Activated CD4-positive, alpha-beta memory T cell treated with anti-CD3 and anti-CD28 coated beads for 36 hours (primary cell): ENCODE results near the gene ARHGEF12. TPM values are rescaled to one million over a fixed set of nuclear protein-coding genes. Genes with fewer than 3 reads are reported as not detected.

Experiments used
- CTCF ChIA-PET: fragments of 350-600 bp; sonication (Branson Sonifier 250); formaldehyde crosslinking; loops from one replicate; lab custom pipeline; 2021; ENCODE audit warnings: antibody characterized with exemption, inconsistent platforms; lab: Charles Lee
- POLR2A ChIA-PET: fragments of 350-600 bp; sonication (Branson Sonifier 250); formaldehyde crosslinking; loops from one replicate; lab custom pipeline; 2021; ENCODE audit warnings: antibody characterized with exemption; lab: Charles Lee
- DNase-seq: peaks from one replicate; pipeline ENCODE4 v3.0.0-alpha.2; 2020
- H3K27ac Mint-ChIP-seq: one replicate; pipeline ENCODE4 v1.8.0; 2021; ENCODE audit warnings: mixed read lengths
- H3K27me3 Mint-ChIP-seq: one replicate; pipeline ENCODE4 v1.8.0; 2021; ENCODE audit warnings: mixed read lengths
- H3K36me3 Mint-ChIP-seq: one replicate; pipeline ENCODE4 v1.8.0; 2021; ENCODE audit warnings: mixed read lengths
- H3K4me1 Mint-ChIP-seq: one replicate; pipeline ENCODE4 v1.8.0; 2021; ENCODE audit warnings: low read depth, mixed read lengths
- H3K4me3 Mint-ChIP-seq: one replicate; pipeline ENCODE4 v1.8.0; 2021; ENCODE audit warnings: mild to moderate bottlenecking, mixed read lengths
- H3K9me3 Mint-ChIP-seq: one replicate; pipeline ENCODE4 v1.8.0; 2021; ENCODE audit warnings: mixed read lengths
- intact Hi-C: fragments of 100-400 bp; cut with micrococcal nuclease; formaldehyde crosslinking; loops from one replicate; pipeline ENCODE4 v1.15.1; 2023
- total RNA-seq, 2 experiments: library from RNA; stranded (reverse); gene quantifications; one replicate each; pipeline ENCODE4 v1.2.3, GENCODE V29; 2021

Gene ARHGEF12, protein sequence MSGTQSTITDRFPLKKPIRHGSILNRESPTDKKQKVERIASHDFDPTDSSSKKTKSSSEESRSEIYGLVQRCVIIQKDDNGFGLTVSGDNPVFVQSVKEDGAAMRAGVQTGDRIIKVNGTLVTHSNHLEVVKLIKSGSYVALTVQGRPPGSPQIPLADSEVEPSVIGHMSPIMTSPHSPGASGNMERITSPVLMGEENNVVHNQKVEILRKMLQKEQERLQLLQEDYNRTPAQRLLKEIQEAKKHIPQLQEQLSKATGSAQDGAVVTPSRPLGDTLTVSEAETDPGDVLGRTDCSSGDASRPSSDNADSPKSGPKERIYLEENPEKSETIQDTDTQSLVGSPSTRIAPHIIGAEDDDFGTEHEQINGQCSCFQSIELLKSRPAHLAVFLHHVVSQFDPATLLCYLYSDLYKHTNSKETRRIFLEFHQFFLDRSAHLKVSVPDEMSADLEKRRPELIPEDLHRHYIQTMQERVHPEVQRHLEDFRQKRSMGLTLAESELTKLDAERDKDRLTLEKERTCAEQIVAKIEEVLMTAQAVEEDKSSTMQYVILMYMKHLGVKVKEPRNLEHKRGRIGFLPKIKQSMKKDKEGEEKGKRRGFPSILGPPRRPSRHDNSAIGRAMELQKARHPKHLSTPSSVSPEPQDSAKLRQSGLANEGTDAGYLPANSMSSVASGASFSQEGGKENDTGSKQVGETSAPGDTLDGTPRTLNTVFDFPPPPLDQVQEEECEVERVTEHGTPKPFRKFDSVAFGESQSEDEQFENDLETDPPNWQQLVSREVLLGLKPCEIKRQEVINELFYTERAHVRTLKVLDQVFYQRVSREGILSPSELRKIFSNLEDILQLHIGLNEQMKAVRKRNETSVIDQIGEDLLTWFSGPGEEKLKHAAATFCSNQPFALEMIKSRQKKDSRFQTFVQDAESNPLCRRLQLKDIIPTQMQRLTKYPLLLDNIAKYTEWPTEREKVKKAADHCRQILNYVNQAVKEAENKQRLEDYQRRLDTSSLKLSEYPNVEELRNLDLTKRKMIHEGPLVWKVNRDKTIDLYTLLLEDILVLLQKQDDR (N-terminal part only)
- total RNA-seq, result 10 to 100 TPM; 16.4 to 16.9 TPM

DNA sequence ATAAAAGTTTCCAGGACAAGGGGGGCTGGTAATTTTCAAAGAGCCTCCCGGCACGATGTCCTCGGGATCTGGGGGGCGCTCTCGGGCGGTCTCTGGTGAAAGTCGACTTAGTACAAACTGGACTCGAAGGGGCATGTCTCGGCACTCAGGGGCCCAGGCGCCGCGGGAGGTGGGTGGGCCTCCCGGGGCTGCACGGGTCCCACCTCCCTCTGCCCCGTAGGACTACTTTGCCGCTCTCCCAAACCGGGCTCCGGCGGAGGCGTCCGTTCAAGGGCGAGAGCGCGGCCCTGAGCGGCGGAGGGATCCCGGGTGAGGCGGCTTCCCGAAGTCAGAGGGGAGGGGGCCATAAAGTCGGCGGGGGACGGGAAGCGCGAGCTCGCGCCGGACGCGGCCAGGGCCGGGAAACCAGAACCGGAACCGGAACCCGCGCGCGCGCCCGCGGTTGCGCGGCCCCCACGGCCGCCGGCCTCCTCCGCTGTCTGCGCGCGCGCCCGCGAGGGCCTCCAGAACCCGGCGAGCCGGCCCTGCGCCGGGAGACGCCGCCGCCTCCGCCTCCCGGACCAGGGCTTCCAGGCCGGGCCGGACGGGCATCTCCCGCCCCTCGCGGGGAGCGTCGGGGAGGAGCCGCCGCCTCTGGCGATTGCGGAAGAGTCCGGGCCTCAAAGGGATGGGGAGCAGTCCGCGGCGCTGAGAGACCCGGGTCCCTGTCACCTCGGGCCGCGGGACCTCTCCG lies at the start of gene ARHGEF12:
ARHGEF12 (plus strand) TSS at position 506 of the 733 bp plus-strand sequence. CDS start 831 bp downstream, outside the sequence.
- ChIA-PET CTCF (interaction anchor here (0.9 to 2.9 kb wide), 12 partner anchors 9 to 350 kb away, joined by 3 to 31 read pairs (median 4); partner anchors contain the start of gene GRIK4), POLR2A (no interaction called here)
- Mint-ChIP-seq H3K27me3 (peaks cover 37% of the 10 kb centered on the region), H3K9me3 (no peaks in the 10 kb centered on the region), H3K27ac (no peak within 1 kb of the TSS), H3K36me3 (peaks cover 8% of the 10 kb centered on the region), H3K4me1 (peaks cover 34% of the 10 kb centered on the region), H3K4me3 (peak within 1 kb of the TSS; percentile 88)
- peak; percentile 88 for DNase-seq
- intact Hi-C loops, result loop anchor here (1.0 to 10.0 kb wide), 6 partner anchors 8 to 859 kb away; no protein-coding TSS in a partner anchor

- Mint-ChIP-seq H3K4me3 (no peak overlapping the region), H3K9me3 (no peaks in the 10 kb centered on the region), H3K4me1 (no peaks in the 10 kb centered on the region)
Measured at GRCh38 chr11:120288021-120288420, 48.2 kb upstream of the ARHGEF12 start.

DNA sequence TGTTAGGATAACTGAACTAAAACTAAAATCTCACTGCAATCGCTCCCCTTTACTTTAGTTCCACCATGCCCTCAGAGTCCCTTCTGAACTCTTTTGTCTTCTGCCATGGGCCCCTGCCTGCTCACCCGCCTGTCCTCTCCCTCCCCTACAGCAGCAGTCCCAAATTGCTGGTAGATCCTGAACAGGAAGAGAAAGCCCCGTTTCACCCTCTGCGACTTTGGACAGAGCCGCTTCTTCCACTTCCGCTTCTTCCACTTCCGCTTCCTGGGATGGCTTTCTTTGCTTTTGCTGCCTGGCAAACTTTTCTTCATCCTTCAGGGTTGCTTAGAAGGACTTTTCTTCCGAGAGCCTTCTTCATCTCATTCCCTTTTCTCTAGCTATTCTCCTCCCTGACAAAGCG lies 46.8 kb upstream of the ARHGEF12 start:
- Mint-ChIP-seq H3K9me3 (no peaks in the 10 kb centered on the region), H3K4me3 (no peak overlapping the region), H3K4me1 (no peaks in the 10 kb centered on the region), H3K27me3 (peaks cover 19% of the 10 kb centered on the region), H3K36me3 (no peaks in the 10 kb centered on the region), H3K27ac (no peak overlapping the region)
- intact Hi-C loops, result no loop called here
- ChIA-PET CTCF (no interaction called here), POLR2A (no interaction called here)
- DNase-seq, result no peak

More at GRCh38 chr11:120288021-120288420, 48.2 kb upstream of the ARHGEF12 start:
- intact Hi-C loops, result no loop called here
- no peak for DNase-seq
- POLR2A ChIA-PET, result no interaction called here
- no peaks in the 10 kb centered on the region for H3K36me3 Mint-ChIP-seq
- H3K27ac Mint-ChIP-seq, result no peak overlapping the region
- CTCF ChIA-PET, result no interaction called here
- H3K27me3 Mint-ChIP-seq, result peaks cover 9% of the 10 kb centered on the region

GRCh38 chr11:120290956-120291355 lies 45.3 kb upstream of the ARHGEF12 start:
- Mint-ChIP-seq H3K4me3 (no peak overlapping the region), H3K27me3 (peaks cover 27% of the 10 kb centered on the region), H3K4me1 (no peaks in the 10 kb centered on the region), H3K27ac (no peak overlapping the region), H3K36me3 (no peaks in the 10 kb centered on the region), H3K9me3 (no peaks in the 10 kb centered on the region)
- ChIA-PET CTCF (interaction anchor here (1.5 to 1.8 kb wide), 2 partner anchors 9 to 55 kb away, joined by 5 to 6 read pairs; no protein-coding TSS in a partner anchor), POLR2A (no interaction called here)
- intact Hi-C loops, result no loop called here
- DNase-seq, result no peak

GRCh38 chr11:120293038-120293800 lies 43.0 kb upstream of the ARHGEF12 start:
- Mint-ChIP-seq H3K4me1 (no peaks in the 10 kb centered on the region), H3K9me3 (no peaks in the 10 kb centered on the region), H3K27me3 (peaks cover 36% of the 10 kb centered on the region), H3K27ac (no peak overlapping the region), H3K4me3 (no peak overlapping the region), H3K36me3 (no peaks in the 10 kb centered on the region)
- CTCF ChIA-PET, result no interaction called here
- POLR2A ChIA-PET, result no interaction called here
- DNase-seq, result no peak
- intact Hi-C loops, result no loop called here

DNA sequence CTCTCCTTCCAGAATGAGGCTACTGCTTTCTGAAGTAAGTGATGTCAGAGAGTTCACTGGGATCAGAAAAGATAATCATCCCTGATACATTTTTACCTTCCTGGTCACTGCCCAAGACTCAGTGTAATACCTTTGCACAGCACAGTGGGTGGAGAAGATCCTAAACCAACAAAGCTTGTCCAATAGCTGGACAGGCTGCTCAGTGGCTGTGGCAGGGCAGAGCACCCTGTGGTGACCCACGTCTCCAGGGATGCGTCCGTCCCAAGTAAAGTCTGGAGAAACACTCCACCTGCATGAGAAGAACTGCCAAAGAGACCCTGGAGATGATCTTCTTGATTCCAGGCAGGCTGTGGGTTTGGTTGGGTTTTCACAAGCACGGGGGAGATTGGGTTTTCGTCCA lies 42.1 kb upstream of the ARHGEF12 start:
- POLR2A ChIA-PET, result no interaction called here
- no peak overlapping the region for H3K27ac Mint-ChIP-seq
- peaks cover 37% of the 10 kb centered on the region for H3K27me3 Mint-ChIP-seq
- H3K9me3 Mint-ChIP-seq, result no peaks in the 10 kb centered on the region
- CTCF ChIA-PET, result interaction anchor here (0.6 to 1.4 kb wide), 3 partner anchors 9 to 60 kb away, joined by 3 read pairs; no protein-coding TSS in a partner anchor
- intact Hi-C loops, result no loop called here
- no peak for DNase-seq
- H3K4me1 Mint-ChIP-seq, result no peaks in the 10 kb centered on the region
- no peaks in the 10 kb centered on the region for H3K36me3 Mint-ChIP-seq
- no peak overlapping the region for H3K4me3 Mint-ChIP-seq

DNA sequence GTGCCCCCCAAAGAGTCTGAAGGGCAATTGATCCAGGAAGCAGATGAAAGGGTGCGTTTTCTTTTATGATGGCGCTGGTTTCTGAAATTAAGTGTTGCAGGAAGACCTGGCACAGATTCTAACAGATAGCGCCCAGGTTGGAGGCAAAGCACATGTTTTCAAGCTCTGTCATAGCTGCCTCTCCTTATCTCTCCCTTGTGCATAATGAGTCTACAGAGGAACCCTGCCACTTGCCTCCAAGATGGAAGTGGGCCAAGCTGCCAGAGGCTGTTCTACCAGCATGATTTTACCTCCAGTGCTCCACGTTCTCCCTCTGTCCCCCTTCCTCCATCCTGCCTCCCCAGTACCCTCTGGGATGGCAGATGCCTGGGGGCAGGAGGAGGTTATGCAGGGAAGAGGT lies 41.1 kb upstream of the ARHGEF12 start:
- Mint-ChIP-seq H3K4me1 (no peaks in the 10 kb centered on the region), H3K27me3 (peaks cover 40% of the 10 kb centered on the region), H3K9me3 (no peaks in the 10 kb centered on the region), H3K4me3 (no peak overlapping the region), H3K27ac (no peak overlapping the region), H3K36me3 (no peaks in the 10 kb centered on the region)
- no peak for DNase-seq
- intact Hi-C loops, result no loop called here
- POLR2A ChIA-PET, result no interaction called here
- CTCF ChIA-PET, result interaction anchor here (1.2 to 1.4 kb wide), 2 partner anchors 58 to 61 kb away, joined by 3 read pairs; no protein-coding TSS in a partner anchor

- peaks cover 40% of the 10 kb centered on the region for H3K27me3 Mint-ChIP-seq
- CTCF ChIA-PET, result interaction anchor here (0.6 to 10.3 kb wide), 3 partner anchors 8 to 113 kb away, joined by 3 to 225 read pairs (median 3); no protein-coding TSS in a partner anchor
- POLR2A ChIA-PET, result no interaction called here
- H3K4me1 Mint-ChIP-seq, result no peaks in the 10 kb centered on the region
- no peak overlapping the region for H3K27ac Mint-ChIP-seq
- H3K4me3 Mint-ChIP-seq, result no peak overlapping the region
- no peak for DNase-seq
- H3K9me3 Mint-ChIP-seq, result no peaks in the 10 kb centered on the region
- intact Hi-C loops, result no loop called here
- no peaks in the 10 kb centered on the region for H3K36me3 Mint-ChIP-seq
Measured at GRCh38 chr11:120296554-120296953, 39.7 kb upstream of the ARHGEF12 start.

GRCh38 chr11:120298461-120298860 lies 37.8 kb upstream of the ARHGEF12 start:
- ChIA-PET POLR2A (no interaction called here), CTCF (interaction anchor here (6.2 to 10.3 kb wide), 2 partner anchors 65 to 127 kb away, joined by 66 to 225 read pairs; no protein-coding TSS in a partner anchor)
- Mint-ChIP-seq H3K36me3 (no peaks in the 10 kb centered on the region), H3K4me3 (no peak overlapping the region), H3K27ac (no peak overlapping the region), H3K27me3 (peaks cover 38% of the 10 kb centered on the region), H3K9me3 (no peaks in the 10 kb centered on the region), H3K4me1 (no peaks in the 10 kb centered on the region)
- intact Hi-C loops, result no loop called here
- no peak for DNase-seq

GRCh38 chr11:120302001-120302805 lies 34.0 kb upstream of the ARHGEF12 start:
- DNase-seq, result no peak
- POLR2A ChIA-PET, result interaction anchor here (1.0 to 1.1 kb wide), 2 partner anchors 68 to 69 kb away, joined by 3 read pairs; no protein-coding TSS in a partner anchor
- Mint-ChIP-seq H3K9me3 (no peaks in the 10 kb centered on the region), H3K4me1 (no peaks in the 10 kb centered on the region), H3K27ac (no peak overlapping the region), H3K27me3 (peaks cover 20% of the 10 kb centered on the region), H3K4me3 (no peak overlapping the region), H3K36me3 (no peaks in the 10 kb centered on the region)
- intact Hi-C loops, result no loop called here
- CTCF ChIA-PET, result interaction anchor here (1.0 to 10.3 kb wide), 12 partner anchors 8 to 131 kb away, joined by 3 to 225 read pairs (median 7); partner anchors contain the start of gene TLCD5
